ENCODE measurements around the gene CACNA1H.

GRCh38 chr16:1124291-1124690 is 28.6 kb upstream of the CACNA1H start:
- TF ChIP-seq CTCF (IDR thresholded peaks at IDR 0.05): no peak
- no peak for TF ChIP-seq EP300 (IDR thresholded peaks at IDR 0.05)
